HG02759 (cell line): ENCODE results near the gene SGK1.
A peak's percentile ranks its signal among the peaks of the same experiment; 100 is the strongest.

Source experiments
- ATAC-seq: cut with Tn5 transposase; IDR thresholded peaks from one replicate; pipeline ENCODE4 v1.9.1; 2021; ENCODE audit warnings: mild to moderate bottlenecking, moderate library complexity; ENCODE audit not compliant: unreplicated experiment

Gene SGK1

DNA sequence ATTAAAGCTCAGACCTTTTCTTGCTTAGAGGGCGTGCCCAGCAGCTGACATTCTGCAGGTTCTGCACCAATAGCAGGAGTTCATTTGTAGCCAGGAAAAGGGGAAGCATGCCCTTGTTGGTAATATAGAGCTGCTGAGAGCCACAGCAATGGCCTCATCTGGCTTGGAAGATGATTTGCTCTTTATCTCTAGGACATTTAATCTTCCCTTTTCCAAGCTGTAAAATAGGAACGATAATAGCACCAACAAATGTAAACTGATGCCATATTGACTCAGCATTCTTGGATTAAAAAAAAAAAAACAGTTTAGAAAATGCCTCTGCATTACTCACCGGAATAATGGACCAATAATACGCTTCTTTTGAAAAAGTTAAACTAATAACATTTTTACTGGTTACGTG is 172.1 kb downstream of the SGK1 start:
- ATAC-seq, result peak; percentile 43

DNA sequence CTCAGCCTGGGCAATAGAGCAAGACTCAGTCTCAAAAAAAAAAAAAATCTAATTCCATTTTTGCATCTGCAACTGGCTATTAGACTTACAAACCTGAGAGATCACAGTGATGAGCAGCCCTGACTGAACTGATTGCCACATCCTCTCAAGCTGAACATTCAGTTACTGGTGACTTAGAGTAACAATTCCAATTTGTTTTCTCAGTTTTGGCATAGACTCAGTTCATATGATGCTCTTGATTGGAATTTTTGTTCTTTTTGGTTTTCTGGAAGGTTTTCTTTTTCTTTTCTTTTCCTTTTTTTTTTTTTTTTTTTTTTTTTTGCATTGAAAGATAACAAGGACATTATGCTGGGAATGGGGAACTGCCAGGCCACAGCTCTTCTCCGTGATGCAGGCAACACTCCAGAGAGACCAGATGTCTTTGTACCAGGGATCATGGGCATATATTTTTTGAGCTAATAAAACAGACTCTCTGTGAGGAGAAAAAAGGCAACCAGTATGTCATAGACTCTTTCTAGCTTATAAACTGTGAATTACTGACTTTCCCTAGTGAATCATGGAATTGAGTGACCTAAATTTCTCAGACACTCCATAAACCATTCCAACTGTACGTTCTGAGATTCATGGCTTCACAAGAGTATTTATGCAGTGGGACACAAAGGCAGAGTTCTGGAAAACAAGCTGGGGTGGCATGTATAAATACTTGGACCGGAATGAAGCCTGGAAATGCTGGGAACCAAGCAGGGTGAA is 179.5 kb downstream of the SGK1 start:
- no peak for ATAC-seq

DNA sequence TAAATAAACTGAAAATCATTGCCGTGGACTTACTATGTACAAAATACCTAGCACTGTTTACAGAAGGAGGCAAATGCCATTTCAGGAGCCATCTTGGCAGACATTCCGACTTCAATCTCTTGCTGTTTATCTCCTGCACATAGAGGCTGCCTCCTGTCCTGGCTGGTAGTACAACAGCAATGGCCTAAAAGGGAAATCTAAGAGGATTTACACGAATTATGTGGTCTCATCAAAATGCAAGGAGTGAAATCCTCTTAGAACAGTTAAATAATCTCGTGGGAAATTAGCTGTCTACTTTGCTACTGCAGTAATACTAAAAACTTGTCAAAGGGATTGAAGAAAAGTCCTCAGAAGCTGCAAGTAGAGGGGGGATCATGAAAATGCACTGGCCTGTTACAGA is 183.3 kb downstream of the SGK1 start:
- no peak for ATAC-seq

DNA sequence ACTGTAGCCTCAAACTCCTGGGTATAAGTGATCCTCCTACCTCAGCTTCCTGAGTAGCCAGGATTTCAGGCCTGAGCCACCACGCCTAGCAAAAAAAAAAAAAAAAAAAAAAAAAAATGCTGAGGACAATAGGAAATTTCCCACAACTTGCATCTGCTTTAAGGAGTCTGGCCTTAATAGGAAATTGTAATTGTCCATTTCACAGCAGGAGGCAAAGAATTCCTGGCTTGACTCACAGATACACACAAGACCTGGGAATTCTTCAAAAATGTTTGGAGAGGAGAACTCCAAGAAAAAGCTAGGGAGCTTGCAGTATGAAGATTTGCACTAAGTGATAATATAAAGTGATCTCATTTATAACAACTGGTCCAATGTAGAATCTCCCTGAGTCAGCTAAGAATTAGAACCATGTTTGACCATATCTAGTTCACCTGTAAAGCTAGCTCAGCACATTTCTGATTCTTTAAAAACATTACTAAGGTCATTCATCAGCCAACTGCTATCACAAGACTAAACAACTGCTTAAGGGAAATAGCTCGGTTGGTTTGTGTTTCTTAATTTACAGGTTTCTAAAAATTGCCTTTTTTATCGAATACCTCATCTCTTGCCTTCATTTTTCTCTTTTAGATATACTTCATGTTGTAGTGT is 185.3 kb downstream of the SGK1 start:
- no peak for ATAC-seq

DNA sequence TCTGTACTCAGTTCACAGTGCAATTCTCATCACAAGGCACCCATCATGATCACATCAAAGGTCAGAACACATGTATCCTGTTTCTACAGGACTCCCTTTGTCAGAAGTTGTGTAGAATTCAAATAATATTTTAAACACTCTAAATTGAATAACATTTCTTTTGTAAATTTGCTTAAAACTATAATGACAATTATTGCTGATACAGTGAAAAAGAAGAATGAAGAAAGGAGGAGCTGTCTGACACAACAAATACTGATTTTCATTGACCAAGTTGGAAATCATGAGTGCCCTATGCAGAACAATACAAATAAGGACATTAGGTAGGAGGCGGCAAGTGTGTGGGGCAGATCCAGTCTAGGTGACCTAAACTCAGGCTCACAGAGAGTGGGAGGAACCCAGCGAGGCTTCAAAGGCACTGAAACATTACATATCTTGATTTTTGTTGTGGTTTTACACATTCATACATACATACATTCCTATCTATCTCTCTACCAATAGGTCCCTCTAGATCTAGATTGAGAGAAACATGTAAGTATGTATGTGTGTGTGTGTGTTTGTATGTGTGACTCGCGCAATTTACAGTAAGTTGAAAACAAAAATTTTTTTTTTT is 186.3 kb downstream of the SGK1 start:
- no peak for ATAC-seq

DNA sequence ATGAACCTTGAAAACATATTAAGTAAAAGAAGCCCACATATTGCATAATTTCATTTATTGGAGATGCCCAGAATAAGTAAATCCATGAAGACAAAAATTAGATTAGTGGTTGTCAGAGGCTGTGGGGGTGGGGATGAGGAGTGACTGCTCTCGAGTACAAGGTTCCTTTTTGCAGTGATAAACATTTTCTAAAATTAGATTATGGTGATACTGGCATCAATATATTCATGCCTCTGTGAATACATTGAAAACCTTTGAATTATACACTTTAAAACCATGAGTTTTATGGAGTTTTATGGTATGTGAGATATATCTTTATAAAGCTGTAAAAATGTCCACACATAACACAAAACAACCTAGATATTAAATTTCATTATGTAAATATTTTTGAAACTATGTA is 189.8 kb downstream of the SGK1 start:
- no peak for ATAC-seq

DNA sequence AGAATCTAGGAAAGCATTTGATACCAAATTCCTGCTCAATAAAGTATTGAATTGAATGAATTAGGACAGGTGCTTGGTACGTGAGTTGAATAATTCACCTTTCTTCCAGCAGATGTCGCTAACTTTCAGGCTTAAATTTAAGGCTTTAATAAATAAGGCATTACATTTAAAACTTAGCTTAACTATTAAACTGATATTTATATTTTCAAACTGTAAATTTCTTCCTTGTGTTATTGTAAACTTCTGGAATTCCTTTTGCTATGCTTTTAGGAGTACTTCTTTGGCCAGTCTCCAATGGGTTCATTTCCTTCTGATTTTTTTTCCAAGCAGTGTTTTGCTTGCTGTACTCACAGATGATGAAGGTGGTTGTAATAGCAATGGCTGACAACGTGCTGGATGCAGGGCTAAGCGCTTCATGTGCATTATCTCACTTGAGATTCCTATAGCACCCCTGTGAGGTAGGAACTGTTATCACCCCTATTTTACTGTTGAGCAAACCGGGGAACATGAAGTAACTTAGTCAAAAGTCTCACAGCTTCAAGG is 194.2 kb downstream of the SGK1 start:
- ATAC-seq, result no peak

DNA sequence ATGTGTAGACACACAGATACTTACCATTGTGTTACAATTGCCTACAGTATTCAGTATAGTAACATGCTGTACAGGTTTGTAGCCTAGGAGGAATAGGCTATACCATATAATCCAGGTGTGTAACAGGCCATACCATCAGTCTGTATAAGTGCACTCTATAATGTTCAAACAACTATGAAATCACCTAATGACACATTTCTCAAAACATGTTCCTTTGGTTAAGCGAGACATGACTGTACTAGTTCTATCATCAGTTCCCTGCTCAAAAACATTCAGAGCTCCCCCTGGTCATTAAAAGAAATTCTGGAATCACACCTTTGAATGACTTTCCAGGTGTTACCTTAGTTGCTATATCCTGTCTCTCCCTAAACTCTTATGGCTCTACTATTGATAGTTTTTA is 195.1 kb downstream of the SGK1 start:
- ATAC-seq, result no peak

DNA sequence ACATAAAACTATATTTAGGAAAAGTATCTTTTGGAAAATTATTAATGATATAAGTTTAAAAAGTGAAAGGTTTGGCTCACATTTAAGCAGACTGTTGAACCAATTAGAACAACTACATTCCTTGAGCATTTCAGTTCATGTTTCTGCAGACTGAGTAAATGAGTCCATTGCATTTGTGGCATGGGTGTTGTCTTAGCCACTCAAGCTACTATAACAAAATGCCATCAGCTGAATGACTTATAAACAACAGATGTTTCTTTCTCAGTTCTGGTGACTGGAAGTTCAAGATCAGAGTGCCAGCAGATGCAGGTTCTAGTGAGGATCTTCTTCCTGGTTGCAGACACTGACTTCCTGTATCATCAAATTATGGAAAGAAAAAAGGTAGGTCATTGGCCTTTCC is 198.4 kb downstream of the SGK1 start:
- ATAC-seq, result no peak
